Dermis blood vessel endothelial cell (primary cell): Measurements from ENCODE around the gene COMT. TPM values are rescaled to one million over a fixed set of nuclear protein-coding genes. Genes with fewer than 3 reads are reported as not detected.
A peak's percentile ranks its signal among the peaks of the same experiment; 100 is the strongest.

ENCODE experiments used
- DNase-seq: peaks from one replicate; pipeline ENCODE4 v3.0.0; 2010
- total RNA-seq: library from RNA; depleted of rRNA; stranded (reverse); fragments of >200 nt; gene quantifications from 2 replicates; pipeline ENCODE4 v1.2.3, GENCODE V29; 2014

COMT gene
- total RNA-seq, 1 donor from 2014 or later: 616 TPM

GRCh38 chr22:19996694-19997384 lies 55.3 kb downstream of the COMT start:
- DNase-seq: no peak

- no peak for DNase-seq
These were observed 56.1 kb downstream of the COMT start for GRCh38 chr22:19997561-19998231.

- peak; percentile 54 for DNase-seq
These were observed 56.8 kb downstream of the COMT start for GRCh38 chr22:19998232-19998951.

GRCh38 chr22:19998991-19999820 lies 57.6 kb downstream of the COMT start:
- DNase-seq: no peak

- peak; percentile 60 for DNase-seq
These were observed 58.9 kb downstream of the COMT start for GRCh38 chr22:20000246-20001081.

- peak; percentile 98 for DNase-seq
These were observed 59.6 kb downstream of the COMT start for GRCh38 chr22:20001082-20001638.

- no peak for DNase-seq
These were observed 60.6 kb downstream of the COMT start for GRCh38 chr22:20002128-20002527.

GRCh38 chr22:20002636-20003035 lies 61.1 kb downstream of the COMT start:
- DNase-seq: peak; percentile 34

GRCh38 chr22:20003304-20003703 lies 61.7 kb downstream of the COMT start:
- no peak for DNase-seq

GRCh38 chr22:20004464-20004863 lies 62.9 kb downstream of the COMT start:
- no peak for DNase-seq

GRCh38 chr22:20008221-20008995 lies 66.8 kb downstream of the COMT start:
- DNase-seq: no peak

- no peak for DNase-seq
These were observed 67.5 kb downstream of the COMT start for GRCh38 chr22:20009018-20009491.

- no peak for DNase-seq
These were observed 68.2 kb downstream of the COMT start for GRCh38 chr22:20009582-20010306.

- DNase-seq: no peak
These were observed 68.9 kb downstream of the COMT start for GRCh38 chr22:20010307-20011122.

GRCh38 chr22:20011123-20011992 lies 69.8 kb downstream of the COMT start:
- no peak for DNase-seq

GRCh38 chr22:20011993-20012740 lies 70.6 kb downstream of the COMT start:
- no peak for DNase-seq

- no peak for DNase-seq
These were observed 71.3 kb downstream of the COMT start for GRCh38 chr22:20012741-20013331.
